Cortex of kidney (tissue), 1 donor: ENCODE data around the gene AKT1.
"Not testable (repeated sequence)": the region's sequence is repeated elsewhere in the genome, so short reads cannot be mapped to it uniquely, and the experiment has no call there.

Experiments
- DNase-seq: peaks from one replicate; lab custom pipeline; 2025; lab: John Stamatoyannopoulos, UW

The AKT1 gene

DNA sequence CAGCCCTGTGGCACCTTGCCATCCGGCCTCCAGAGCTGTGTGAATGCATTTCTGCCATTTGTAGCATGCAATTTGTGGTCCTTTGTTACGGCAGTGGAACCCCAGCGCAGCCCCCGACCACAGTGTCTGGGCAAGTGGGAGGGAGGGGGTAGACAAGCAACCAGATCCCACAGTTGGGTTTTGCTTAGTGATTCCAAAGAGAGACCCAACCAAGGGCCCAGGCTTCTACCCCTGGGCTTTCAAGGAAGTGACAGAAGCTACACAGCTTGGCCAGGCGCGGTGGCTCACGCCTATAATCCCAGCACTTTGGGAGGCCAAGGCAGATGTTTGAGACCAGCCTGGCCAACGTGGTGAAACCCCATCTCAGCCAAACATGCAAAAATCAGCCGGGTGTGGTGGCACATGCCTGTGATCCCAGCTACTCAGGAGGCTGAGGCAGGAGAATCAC lies 23.2 kb upstream of the AKT1 start:
- no peak for DNase-seq

DNA sequence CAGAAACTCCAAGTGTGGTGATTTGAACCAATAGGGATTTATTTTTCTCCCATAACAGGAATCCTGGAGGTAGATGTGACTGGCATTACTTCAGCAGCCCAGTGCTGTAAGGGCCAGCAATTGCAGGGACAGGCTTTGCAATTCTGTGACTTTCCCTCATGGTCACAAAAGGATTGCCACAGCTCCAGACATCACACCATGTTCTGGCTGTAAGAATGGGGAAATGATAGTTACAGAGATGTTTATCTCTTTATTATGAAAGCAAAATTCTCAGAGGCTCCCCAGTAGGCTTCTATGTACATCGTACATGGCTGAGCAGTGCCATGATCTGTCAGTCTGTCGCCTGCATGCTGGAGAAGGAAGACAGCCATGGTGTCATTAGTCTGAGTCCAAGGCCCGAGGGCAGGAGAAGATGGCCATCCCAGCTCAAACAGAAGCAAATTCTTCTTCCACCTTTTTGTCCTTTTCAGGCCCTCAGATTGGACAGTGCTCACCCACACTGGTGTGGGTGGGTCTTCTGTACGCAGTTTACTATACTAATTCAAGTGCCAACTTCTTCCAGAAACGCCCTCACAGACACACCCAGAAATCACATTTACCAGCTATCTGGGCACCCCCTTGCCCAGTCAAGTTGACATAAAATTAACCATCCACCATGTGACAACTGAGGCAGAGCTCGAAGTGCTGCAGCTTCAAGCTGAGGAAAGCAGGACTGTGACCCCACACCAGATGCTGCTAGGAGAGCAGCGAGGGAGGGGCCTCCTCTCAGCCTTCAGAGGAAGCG lies 22.6 kb upstream of the AKT1 start:
- no peak for DNase-seq

DNA sequence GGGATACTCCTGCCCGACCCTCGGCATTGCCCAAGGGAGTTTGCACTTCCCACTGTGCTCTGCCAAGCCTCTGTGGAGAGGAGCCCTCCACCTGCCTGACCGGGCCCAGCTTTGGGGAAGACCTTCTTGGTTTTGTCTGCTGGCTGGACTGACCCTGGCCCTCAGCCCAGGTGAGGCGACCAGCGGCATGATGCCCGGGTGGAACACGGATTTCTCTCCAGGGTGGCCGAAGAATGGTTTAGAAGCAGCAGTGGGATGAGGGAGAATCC lies 21.0 kb upstream of the AKT1 start:
- DNase-seq = no peak

DNA sequence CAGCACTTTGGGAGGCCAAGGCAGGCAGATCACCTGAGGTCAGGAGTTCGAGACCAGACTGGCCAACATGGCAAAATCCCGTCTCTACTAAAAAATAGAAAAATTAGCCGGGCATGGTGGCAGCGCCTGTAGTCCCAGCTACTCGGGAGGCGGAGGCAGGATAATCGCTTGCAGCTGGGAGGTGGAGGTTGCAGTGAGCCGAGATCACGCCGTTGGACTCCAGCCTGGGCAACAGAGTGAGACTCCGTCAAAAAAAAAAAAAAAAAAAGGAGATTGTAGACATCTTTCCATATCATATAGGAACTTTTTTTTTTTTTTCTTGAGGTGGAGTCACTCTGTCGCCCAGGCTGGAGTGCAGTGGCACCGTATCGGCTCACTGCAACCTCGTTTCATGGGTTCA lies 19.2 kb upstream of the AKT1 start:
- DNase-seq = not testable (repeated sequence)

DNA sequence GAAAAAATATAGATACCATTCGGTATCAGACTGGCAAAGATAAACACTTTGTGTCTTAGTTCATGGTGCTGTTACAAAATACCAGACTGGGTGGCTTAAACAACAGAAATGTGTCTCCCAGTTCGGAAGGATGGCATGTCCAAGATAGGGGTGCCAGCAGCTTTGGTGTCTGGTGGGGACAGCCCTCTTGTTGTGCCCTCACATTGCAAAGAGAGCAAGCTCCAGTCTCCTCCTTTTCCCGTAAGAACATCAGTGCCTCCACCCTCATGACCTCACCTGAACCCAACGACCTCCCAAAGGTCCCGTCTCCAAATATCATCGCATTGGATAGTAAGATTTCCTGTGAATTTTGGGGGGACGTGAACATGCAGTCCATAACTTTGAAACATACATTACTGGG lies 17.7 kb upstream of the AKT1 start:
- DNase-seq = no peak

DNA sequence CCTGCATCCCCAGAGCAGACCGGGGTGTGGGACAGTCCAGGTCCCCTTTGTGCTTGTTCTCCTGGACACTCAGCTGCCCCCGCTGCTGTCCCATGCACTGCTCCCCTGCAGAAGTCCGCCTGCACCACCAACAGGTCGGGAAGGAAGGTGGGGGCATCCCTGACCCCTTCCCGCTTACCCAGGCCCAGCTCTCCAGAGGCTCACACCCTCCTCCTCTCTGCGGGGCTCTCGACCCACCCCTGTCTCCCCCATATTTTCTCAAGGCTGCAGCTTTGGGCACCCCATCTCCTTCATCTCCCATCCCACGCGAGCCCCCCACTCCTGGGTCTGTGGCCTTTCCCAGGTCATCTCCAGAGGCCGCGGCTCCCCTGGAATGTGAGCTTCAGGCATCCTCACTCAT lies 14.8 kb upstream of the AKT1 start:
- DNase-seq = no peak

DNA sequence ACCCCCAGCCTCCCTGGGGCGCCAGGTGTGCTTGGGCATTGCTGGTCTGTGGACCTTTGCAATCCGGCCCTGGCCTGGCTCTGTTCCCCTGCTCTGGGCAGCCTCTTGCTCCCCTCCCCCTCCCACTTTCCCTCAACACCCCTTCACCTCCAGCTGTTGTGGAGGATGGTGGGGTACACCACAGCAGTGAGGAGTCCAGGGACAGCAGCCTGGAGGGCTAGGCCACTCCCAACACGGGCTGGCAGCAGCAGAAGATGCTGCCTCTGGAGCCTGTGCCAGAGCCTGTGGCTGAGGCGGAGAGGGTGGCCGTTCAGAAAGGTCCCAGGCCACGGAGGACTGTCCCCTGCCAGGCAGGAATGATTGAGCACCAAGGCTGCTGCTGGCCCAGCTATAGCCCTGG lies 12.9 kb upstream of the AKT1 start:
- no peak for DNase-seq

DNA sequence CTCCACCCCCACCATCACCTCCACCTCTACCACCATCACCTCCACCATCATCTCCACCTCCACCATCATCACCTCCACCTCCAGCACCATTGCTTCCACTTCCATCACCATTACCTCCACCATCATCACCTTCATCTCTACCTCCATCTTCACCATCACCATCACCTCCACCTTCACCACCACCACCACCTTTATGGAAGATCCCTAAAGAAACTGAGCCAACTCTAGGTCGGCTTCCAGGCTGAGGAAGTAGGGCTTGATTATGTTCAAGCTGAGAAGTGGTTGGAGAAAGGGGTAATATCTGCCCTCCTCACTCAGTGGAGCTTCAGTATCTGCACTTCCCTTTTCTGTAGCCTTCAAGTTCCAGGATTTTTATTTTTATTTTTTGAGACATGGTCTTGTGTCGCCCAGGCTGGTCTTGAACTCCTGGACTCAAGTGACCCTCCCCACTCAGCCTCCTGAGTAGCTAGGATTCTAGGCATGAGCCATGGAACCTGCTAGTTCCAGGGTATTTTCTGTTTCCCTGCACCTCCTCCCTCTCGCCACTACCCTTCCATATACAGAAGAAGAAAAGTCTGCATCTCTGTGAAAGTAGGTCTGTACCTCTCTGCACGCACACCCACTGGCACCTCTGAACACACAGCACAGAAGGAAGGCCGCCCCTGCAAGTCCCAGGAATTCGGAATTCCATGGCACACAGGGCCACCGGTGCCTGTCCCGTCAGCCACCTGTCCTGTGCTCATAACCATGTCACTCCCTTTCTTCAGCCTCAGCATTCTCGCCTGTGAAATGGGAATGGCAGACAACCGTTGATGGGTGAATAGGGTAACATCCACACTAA lies 11.3 kb upstream of the AKT1 start:
- DNase-seq = no peak

DNA sequence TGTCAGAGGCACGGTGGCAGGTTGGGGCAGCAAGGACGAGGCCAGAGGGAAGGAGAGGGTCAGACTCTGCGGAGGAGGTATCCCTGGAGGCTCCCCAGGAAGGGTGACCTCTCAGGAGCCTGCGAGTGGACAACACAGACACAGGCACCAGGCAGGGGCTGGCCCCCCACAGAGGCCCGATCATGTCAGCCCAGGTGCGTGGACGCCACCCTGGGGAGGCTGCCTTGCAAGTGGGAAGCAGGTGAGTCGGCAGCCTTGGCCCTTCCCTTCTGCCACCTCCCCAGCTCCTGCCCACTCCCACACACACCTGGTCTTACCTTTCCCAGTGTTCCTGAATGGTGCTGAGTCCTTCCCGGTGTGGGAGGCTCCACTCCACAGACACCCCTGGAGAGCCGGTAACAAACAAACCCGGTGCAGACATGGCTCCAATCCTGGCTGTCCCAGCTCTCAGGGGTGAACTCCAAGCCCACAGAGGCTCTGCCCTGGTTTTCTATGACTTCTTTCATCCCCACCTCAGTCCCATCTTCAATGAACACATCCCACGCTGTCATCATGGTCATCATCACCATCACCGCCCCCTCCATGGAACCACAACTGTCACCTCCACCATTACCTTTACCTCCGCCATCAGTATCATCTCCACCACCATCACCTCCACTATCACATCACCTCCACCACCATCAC lies 10.5 kb upstream of the AKT1 start:
- no peak for DNase-seq

DNA sequence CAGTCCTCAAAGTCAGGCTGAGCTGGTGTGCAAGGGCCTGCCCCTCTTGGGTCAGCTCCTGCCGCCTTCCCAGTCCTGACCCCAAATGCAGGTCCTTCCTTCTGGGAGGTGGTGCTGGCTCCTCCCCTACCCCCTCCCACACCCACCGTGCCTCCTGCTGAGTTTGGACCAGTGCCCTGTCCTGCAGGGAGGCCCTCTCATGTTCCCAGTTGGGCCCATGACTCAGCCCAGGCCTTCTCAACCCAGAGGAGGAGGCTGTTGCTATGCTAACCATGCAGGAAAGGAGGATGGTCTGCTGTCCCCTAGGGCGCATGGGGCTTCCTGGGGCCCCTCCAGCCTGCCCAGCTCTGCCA lies 9.8 kb upstream of the AKT1 start:
- DNase-seq = no peak

DNA sequence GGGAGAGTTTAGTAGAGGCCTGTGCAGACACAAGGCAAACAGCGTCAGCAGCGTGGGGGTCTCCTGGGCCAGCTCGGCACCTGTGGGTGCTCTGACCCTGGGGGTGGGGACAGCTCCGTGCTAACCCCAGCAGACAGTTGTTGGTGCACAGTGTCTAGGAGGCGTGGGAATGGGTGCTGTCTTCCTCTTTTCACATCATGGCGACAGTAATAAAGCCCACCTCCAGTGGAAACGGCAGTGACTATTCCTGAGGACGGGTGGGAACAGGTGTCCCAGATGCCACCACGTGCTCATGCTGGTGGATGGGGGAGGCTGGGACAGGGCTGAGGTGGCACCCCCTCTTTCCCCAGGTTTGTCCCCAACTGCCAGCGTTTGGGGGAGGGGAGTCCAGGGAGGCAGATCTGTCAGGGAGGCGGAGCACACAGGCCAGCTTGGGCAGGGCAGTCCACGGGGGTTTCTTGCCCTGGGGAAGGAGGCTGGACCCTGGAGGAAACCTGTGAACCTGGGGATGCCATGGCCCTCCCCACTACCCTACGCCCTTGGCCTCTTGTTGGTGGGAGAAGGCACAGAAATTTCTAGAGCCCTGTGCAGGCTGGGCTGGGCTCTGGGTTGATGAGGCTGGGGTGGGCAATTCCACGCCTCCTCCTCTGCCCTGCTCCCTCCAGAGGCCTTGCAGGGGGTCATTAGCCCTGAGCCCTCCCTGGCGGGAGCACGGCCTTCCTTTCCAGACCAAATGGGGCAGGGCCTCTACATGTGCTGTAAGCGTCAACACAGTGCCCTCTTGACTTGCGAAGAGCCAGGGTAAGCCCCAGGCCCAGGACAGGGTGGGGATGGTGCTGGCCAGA lies 9.2 kb upstream of the AKT1 start:
- no peak for DNase-seq

DNA sequence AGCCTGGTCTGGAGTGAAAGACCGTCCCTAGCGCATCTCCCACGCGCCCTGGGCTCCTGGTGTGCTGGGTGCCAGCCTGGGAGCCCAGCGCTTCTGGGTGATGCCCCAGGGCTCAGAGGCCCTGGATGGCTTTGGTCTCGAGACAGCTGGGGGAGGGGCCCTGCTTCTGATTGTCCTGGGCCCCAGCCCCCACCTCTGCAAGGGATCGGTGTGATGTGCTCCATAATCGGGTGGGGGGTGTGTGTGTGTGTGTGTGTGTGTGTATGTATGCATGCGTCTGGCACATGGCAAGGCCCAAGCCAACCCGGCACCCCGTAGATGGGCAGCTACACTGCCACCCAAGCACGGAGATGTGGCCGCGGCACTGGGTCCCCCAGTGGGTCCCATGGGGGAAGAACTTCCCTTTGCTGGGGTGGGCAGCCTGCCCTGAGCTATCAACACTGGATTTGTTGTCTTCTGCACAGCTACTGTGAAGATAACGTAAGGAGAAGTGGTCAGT lies 8.4 kb upstream of the AKT1 start:
- no peak for DNase-seq

DNA sequence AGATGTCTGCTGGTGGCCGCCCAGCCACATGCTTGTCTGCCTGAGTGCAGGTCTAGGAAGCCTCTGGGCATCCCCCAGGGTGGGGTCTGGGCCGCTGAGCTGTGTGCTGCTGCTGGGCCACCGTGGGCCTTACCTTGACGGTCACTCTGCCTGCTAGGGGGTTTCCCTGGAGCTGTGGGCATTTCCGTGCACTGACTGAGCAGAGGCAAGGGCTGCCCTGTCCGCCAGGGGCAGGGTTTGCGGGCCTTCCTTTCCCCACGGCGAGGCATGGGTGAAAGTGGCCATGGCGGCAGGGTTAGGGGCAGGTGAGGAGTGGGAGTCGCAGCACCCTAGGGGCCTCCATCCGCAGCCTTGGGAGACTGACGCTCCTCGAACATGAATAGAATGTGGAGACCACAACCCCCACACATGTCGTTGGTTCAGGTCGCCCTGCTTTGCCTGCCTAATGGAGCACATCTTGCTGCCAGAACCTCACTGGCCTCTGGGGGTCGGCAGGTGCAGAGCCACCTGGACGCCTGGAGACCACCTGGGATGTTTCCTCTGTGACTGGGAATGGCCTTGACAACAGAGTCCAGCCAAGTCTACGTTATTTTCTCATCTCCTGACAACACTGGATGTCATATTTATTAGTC lies 7.8 kb upstream of the AKT1 start:
- no peak for DNase-seq

DNA sequence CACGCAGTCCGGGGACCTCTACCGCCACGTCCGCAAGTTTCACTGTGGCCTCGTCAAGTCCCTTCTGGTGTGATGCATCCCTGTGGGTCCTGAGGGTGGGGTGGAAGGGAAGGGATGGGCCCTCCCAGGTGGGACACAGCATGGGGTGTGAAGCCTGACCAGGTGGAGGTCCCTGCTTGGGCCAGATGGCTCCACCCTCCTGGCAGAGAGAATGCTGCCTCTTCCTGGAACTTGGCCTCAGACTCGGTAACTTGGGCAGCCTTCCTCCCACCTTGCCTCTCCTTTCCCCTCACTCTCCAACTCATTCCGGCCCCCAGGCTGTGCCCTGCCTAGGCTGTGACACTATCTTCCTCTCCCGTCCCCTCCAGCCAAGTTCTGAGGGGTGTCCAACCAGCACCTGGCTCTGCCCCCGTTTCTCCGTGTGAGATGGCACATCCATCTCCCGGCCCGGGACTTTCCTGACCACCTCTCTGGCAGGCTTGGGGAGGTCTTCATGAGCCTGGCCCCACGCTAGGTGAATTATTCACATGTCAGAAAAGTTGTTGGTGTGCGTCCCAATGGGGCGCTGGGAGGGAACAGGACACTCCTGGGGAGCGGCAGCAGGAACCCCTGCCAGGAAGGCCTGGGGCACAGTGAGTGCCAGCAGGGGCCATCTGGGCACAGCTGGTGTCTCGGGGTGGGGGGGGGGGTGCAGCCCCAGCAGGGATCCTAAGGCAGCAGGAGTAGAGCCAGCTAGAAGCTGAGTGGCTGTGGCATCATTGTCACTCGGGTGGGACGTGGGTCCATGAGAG lies 7.0 kb upstream of the AKT1 start:
- no peak for DNase-seq

DNA sequence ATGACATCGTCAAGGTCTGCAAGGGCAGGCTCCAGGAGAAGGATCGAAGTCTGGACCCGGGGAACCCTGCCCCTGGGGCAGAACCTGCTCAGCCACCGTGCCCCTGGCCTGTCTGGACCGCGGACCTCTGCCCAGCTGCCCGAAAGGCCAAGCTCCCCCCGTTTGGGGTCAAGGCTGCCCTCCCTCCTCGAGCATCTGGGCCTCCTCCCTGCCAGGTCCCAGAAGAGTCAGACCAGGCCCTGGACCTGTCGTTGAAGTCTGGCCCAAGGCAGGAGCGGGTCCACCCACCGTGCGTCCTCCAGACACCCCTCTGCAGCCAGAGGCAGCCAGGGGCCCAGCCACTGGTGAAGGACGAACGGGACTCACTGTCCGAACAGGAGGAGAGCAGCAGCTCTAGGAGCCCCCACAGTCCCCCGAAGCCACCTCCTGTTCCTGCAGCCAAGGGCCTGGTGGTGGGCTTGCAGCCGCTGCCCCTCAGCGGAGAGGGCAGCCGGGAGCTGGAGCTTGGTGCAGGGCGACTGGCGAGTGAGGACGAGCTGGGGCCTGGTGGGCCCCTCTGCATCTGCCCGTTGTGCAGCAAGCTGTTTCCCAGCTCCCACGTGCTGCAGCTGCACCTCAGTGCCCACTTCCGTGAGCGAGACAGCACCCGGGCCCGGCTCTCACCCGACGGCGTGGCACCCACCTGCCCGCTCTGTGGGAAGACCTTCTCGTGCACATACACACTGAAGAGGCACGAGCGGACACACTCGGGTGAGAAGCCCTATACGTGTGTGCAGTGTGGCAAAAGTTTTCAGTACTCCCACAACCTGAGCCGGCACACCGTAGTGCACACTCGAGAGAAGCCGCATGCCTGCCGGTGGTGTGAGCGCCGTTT lies 6.2 kb upstream of the AKT1 start:
- DNase-seq = no peak

DNA sequence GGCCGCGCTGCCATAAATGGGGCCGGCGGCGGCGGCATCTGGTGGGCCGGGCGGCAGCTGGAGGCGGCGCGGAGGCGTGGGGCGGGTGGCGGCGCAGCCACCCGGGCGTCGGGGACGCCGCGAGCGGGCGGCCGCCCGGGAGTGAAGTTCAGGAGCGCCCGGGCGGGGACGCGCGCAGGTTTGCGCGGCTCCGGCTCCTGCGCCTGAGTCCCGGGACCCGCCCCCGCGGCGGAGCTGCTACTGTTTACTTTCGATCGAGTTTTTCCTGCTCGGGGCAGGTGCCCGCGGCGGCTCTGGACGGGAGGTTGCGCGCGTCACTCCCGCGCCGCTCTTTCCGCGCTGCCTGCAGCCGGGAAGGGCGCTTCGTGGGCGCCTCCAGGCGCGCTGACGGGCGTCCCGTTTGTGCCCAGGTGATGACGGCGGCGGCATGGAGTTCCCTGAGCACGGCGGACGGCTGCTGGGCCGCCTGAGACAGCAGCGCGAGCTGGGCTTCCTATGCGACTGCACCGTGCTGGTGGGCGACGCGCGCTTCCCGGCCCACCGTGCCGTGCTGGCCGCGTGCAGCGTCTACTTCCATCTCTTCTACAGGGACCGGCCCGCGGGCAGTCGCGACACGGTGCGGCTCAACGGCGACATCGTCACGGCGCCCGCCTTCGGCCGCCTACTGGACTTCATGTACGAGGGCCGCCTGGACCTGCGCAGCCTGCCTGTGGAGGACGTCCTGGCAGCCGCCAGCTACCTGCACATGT lies 5.4 kb upstream of the AKT1 start, which contains the start of gene ZBTB42:
ZBTB42 (plus strand) TSS at position 331 of the 749 bp plus-strand sequence; CDS start at position 428, 97 bp downstream.
- no peak for DNase-seq

DNA sequence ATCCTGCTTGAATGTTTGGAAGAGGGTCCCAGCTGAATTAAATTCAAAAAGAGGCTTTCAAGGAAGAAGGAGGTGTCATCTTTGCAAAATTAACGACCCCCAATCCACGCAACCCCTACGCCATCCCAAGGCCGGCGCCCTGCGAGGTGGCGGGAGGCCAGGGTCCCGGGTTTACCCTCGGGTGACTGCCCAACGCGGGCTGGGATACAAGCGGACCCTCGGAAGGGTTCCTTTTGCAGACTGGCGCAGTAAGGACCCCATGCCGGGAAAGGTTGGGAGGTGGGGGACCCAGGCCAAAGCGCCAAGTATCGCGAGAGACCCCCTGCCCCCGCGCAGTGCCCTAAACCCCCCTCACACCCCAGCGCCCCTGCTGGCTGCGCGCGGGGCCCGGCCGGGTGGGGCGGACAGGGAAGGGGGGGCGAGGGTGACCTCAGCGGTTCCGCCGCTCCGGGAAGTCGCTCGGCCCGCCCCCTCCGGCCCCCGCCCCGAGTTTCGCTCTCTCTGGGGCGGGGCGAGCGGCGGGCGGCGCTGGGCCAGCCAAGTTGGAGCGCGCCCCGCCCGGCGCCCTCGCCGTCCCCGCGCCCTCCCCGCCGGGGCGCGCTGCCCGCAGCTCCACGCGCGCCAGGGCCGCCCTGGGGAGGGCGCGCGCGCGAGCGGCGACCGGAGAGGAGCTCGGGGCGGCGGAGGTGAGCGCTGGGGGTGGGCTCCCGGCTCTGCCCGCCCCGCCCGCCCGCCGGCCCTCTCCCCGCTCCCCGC lies 4.6 kb upstream of the AKT1 start:
- DNase-seq = no peak
